Neuronal stem cell (in vitro differentiated cells): Measurements from ENCODE around the gene CDC27.
"Not testable (repeated sequence)": the region's sequence is repeated elsewhere in the genome, so short reads cannot be mapped to it uniquely, and the experiment has no call there.

ENCODE experiments used
- DNase-seq: peaks from one replicate; pipeline ENCODE4 v3.0.0-alpha.2; 2013; ENCODE audit warnings: low spot score
- H2AFZ ChIP-seq: one replicate; pipeline ENCODE4 v1.6.1; 2013; ENCODE audit warnings: mild to moderate bottlenecking, low read length, inconsistent platforms
- H2AK5ac ChIP-seq: 2 replicates; pipeline ENCODE4 v1.6.1; 2013; ENCODE audit warnings: low read depth, mild to moderate bottlenecking, inconsistent platforms, low read length, moderate library complexity, mixed read lengths
- H2BK120ac ChIP-seq: 2 replicates; pipeline ENCODE4 v1.6.1; 2013; ENCODE audit warnings: low read depth, mild to moderate bottlenecking, inconsistent platforms, low read length, moderate library complexity, mixed read lengths
- H2BK12ac ChIP-seq: one replicate; pipeline ENCODE4 v1.6.1; 2013; ENCODE audit warnings: low read length, inconsistent platforms
- H2BK15ac ChIP-seq: 2 replicates; pipeline ENCODE4 v1.6.1; 2013; ENCODE audit warnings: mild to moderate bottlenecking, low read length, inconsistent platforms, mixed read lengths
- H2BK5ac ChIP-seq: one replicate; pipeline ENCODE4 v1.6.1; 2013; ENCODE audit warnings: inconsistent platforms, mild to moderate bottlenecking, low read length, moderate library complexity
- H3K14ac ChIP-seq: one replicate; pipeline ENCODE4 v1.6.1; 2013; ENCODE audit warnings: low read length, inconsistent platforms
- H3K18ac ChIP-seq: 2 replicates; pipeline ENCODE4 v1.6.1; 2013; ENCODE audit warnings: low read length, inconsistent platforms
- H3K23ac ChIP-seq: 2 replicates; pipeline ENCODE4 v1.6.1; 2013; ENCODE audit warnings: low read depth, mild to moderate bottlenecking, mixed read lengths, low read length, inconsistent platforms; ENCODE audit not compliant: poor library complexity
- H3K27ac ChIP-seq: replicated peaks from 3 replicates; pipeline ENCODE4 v1.5.1; 2013; ENCODE audit warnings: low read length, inconsistent platforms
- H3K27me3 ChIP-seq, 3 experiments: 2 replicates each; pipeline ENCODE4 v1.6.1; 2013; ENCODE audit warnings: low read length in 3 of 3, mild to moderate bottlenecking in 2 of 3, inconsistent platforms in 1 of 3, low read depth in 1 of 3, mixed read lengths in 1 of 3, moderate library complexity in 1 of 3; ENCODE audit not compliant: control insufficient read depth in 3 of 3, insufficient read depth in 3 of 3
- H3K36me3 ChIP-seq, 2 donors: replicated peaks in 1 of 2; 2 replicates each; pipeline ENCODE4 v1.6.1; 2013; ENCODE audit warnings: low read length in 2 of 2; ENCODE audit not compliant: control insufficient read depth in 2 of 2, insufficient read depth in 2 of 2
- H3K4ac ChIP-seq: 2 replicates; pipeline ENCODE4 v1.6.1; 2013; ENCODE audit warnings: inconsistent platforms, mild to moderate bottlenecking, low read length, moderate library complexity
- H3K4me1 ChIP-seq, 2 donors: 1 replicate in 1 of 2; 2 replicates in 1 of 2; pipeline ENCODE4 v1.6.1; 2013; ENCODE audit warnings: low read length in 2 of 2, low read depth in 1 of 2; ENCODE audit not compliant: control insufficient read depth in 2 of 2, insufficient read depth in 1 of 2
- H3K4me2 ChIP-seq: one replicate; pipeline ENCODE4 v1.6.1; 2013; ENCODE audit warnings: mild to moderate bottlenecking, low read length, inconsistent platforms; ENCODE audit not compliant: insufficient read depth, poor library complexity, severe bottlenecking
- H3K4me3 ChIP-seq, 2 donors: 2 replicates each; pipeline ENCODE4 v1.5.1; 2013; ENCODE audit warnings: low read length in 2 of 2, mild to moderate bottlenecking in 2 of 2, inconsistent platforms in 1 of 2, moderate library complexity in 1 of 2
- H3K79me1 ChIP-seq: one replicate; pipeline ENCODE4 v1.6.1; 2013; ENCODE audit warnings: low read depth, mild to moderate bottlenecking, inconsistent platforms, low read length, moderate library complexity
- H3K9ac ChIP-seq: one replicate; pipeline ENCODE4 v1.6.1; 2013; ENCODE audit warnings: mild to moderate bottlenecking, low read depth, low read length, inconsistent platforms; ENCODE audit not compliant: poor library complexity
- H3K9me3 ChIP-seq, 2 donors: replicated peaks in 1 of 2; 2 replicates each; pipeline versions ENCODE3 to v1.6.1; 2013; ENCODE audit warnings: low read length in 2 of 2, mild to moderate bottlenecking in 2 of 2, inconsistent platforms in 1 of 2, low read depth in 1 of 2, mixed read lengths in 1 of 2, moderate library complexity in 1 of 2; ENCODE audit not compliant: control insufficient read depth in 2 of 2, insufficient read depth in 1 of 2
- H4K8ac ChIP-seq: one replicate; pipeline ENCODE4 v1.6.1; 2013; ENCODE audit warnings: low read depth, mild to moderate bottlenecking, inconsistent platforms, low read length, moderate library complexity
- H4K91ac ChIP-seq: one replicate; pipeline ENCODE4 v1.6.1; 2013; ENCODE audit warnings: low read length, low read depth, mild to moderate bottlenecking, inconsistent platforms; ENCODE audit not compliant: poor library complexity
- WGBS, 2 donors: extraction: QIAGEN DNeasy Blood & Tissue Kit; methylation state at CpG; one replicate each; pipeline ENCODE4 v1.1.7; 2013; ENCODE audit warnings: missing lambda C conversion rate in 2 of 2, mixed read lengths in 1 of 2; ENCODE audit not compliant: insufficient read length in 2 of 2, insufficient replicate concordance in 1 of 2; ENCODE audit errors: extremely low coverage in 2 of 2; 5-methylcytosine and 5-hydroxymethylcytosine counted together

The CDC27 gene

GRCh38 chr17:47220531-47220999 lies 31.5 kb upstream of the CDC27 start:
- no peak overlapping the region for H3K9ac ChIP-seq
- H3K36me3 ChIP-seq: no peaks in the 10 kb centered on the region

GRCh38 chr17:47219621-47220475 lies 30.8 kb upstream of the CDC27 start:
- H2BK5ac ChIP-seq: no peak overlapping the region
- peaks cover 4 to 10% of the 10 kb centered on the region in 2 donors for H3K9me3 ChIP-seq
- H3K4me2 ChIP-seq: no peak overlapping the region
- no peak overlapping the region for H3K4me3 ChIP-seq
- H3K27me3 ChIP-seq: peaks cover 0 to 3% (median 0%) of the 10 kb centered on the region in 3 experiments
- no peak overlapping the region for H2BK120ac ChIP-seq
- no peak overlapping the region for H2BK15ac ChIP-seq
- H2AFZ ChIP-seq: peak overlapping the region; percentile 3
- H3K9ac ChIP-seq: no peak overlapping the region
- peaks cover 3 to 12% of the 10 kb centered on the region in 2 donors for H3K4me1 ChIP-seq
- DNase-seq: no peak
- H3K23ac ChIP-seq: peak overlapping the region; percentile 25
- no peak overlapping the region for H3K4ac ChIP-seq
- no peak overlapping the region for H2AK5ac ChIP-seq
- no peak overlapping the region for H3K27ac ChIP-seq
- H2BK12ac ChIP-seq: no peak overlapping the region
- H3K14ac ChIP-seq: no peak overlapping the region
- no CpG with 5 or more reads among the region's 21 CpGs for WGBS, 2 donors
- no peaks in the 10 kb centered on the region for H3K36me3 ChIP-seq
- no peak overlapping the region for H3K18ac ChIP-seq
- H4K8ac ChIP-seq: no peak overlapping the region
- H4K91ac ChIP-seq: no peak overlapping the region
- H3K79me1 ChIP-seq: no peaks in the 10 kb centered on the region

More at GRCh38 chr17:47220531-47220999, 31.5 kb upstream of the CDC27 start:
- Histone ChIP-seq H2BK5ac (no peak overlapping the region), H3K4me1 (peaks cover 3 to 12% of the 10 kb centered on the region in 2 donors), H2BK15ac (no peak overlapping the region), H3K27me3 (peaks cover 0 to 3% (median 0%) of the 10 kb centered on the region in 3 experiments), H3K4me3 (no peak overlapping the region), H3K14ac (no peak overlapping the region), H4K8ac (no peak overlapping the region), H3K4ac (no peak overlapping the region), H2BK120ac (no peak overlapping the region), H3K23ac (no peak overlapping the region), H3K18ac (no peak overlapping the region), H4K91ac (no peak overlapping the region), H3K9me3 (peaks cover 4 to 10% of the 10 kb centered on the region in 2 donors), H3K27ac (no peak overlapping the region), H2AK5ac (no peak overlapping the region), H2AFZ (peak overlapping the region; percentile 3), H2BK12ac (no peak overlapping the region), H3K79me1 (no peaks in the 10 kb centered on the region), H3K4me2 (no peak overlapping the region)
- no CpG with 5 or more reads among the region's 7 CpGs for WGBS, 2 donors
- no peak for DNase-seq

DNA sequence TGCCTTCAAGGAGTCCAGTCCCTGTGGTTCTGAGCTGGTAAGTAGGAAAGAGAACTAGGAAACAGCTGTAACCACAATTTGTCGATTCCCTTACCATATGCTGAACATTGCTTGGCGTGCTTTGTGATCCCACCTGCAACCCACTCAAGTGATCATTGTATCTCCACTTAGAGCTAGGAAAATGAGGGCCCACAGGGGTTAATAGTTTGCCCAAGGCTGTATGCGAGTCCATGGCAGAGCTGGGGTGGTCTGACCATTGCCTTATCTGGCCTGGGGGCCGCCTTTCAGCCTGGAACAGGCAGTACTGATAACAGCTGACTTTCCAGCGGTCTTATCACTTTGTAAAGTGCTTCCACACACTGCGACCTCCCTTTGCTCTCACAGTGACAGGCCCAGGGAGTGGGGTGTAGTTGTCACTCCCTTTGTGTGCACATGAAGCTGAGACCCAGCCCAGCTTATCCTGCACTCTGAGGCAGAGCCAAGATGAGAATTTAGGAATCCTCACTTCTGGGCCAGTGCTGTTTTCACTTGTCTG lies 29.9 kb upstream of the CDC27 start:
- WGBS, 2 donors: no CpG with 5 or more reads among the region's 6 CpGs
- DNase-seq: no peak
- Histone ChIP-seq H4K91ac (no peak overlapping the region), H3K36me3 (no peaks in the 10 kb centered on the region), H3K23ac (peak overlapping the region; percentile 36), H2BK12ac (no peak overlapping the region), H3K4me1 (peaks cover 3 to 12% of the 10 kb centered on the region in 2 donors), H2BK5ac (no peak overlapping the region), H3K9ac (no peak overlapping the region), H2BK15ac (no peak overlapping the region), H3K4me2 (no peak overlapping the region), H3K4me3 (no peak overlapping the region), H4K8ac (no peak overlapping the region), H3K27me3 (peaks cover 0 to 6% (median 0%) of the 10 kb centered on the region in 3 experiments), H2AFZ (no peak overlapping the region), H2BK120ac (no peak overlapping the region), H3K27ac (no peak overlapping the region), H3K14ac (no peak overlapping the region), H3K79me1 (no peaks in the 10 kb centered on the region), H3K18ac (no peak overlapping the region), H3K4ac (no peak overlapping the region), H2AK5ac (no peak overlapping the region), H3K9me3 (peaks cover 3 to 4% of the 10 kb centered on the region in 2 donors)

DNA sequence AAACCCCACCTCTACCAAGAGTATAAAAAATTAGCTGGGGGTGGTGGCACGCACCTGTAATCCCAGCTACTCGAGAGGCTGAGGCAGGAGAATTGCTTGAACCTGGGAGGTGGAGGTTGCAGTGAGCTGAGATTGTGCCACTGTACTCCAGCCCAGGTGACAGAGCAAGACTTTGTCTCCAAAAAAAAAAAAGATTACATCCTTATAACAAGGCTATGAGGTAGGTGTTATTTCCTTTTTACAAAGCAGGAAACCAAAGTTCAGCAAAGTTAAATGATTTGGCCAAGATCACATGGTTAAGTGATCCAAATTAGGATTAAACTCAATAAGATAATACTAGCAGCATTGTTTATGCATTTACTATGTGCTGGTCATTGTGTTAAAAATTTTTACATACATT lies 28.2 kb upstream of the CDC27 start:
- H3K14ac ChIP-seq, H3K27ac ChIP-seq, H4K91ac ChIP-seq, H2BK120ac ChIP-seq, H3K4me2 ChIP-seq, DNase-seq, H3K4me3 ChIP-seq, H3K4ac ChIP-seq, H2BK15ac ChIP-seq, H2BK5ac ChIP-seq, H3K9me3 ChIP-seq, H3K36me3 ChIP-seq, H3K18ac ChIP-seq, H2BK12ac ChIP-seq, H3K23ac ChIP-seq, H3K9ac ChIP-seq, H3K79me1 ChIP-seq, H4K8ac ChIP-seq, H2AFZ ChIP-seq, H2AK5ac ChIP-seq: not testable (repeated sequence)
- WGBS, 2 donors: no CpG with 5 or more reads among the region's 2 CpGs
- peaks cover 0 to 15% (median 0%) of the 10 kb centered on the region in 3 experiments for H3K27me3 ChIP-seq
- H3K4me1 ChIP-seq: peaks cover 5 to 12% of the 10 kb centered on the region in 2 donors
